NCI-H1694 treated with DMSO at 0.1 percent for 48 hours (cell line): ENCODE data around the gene DIAPH1.

Experiments
- DNase-seq: peaks from one replicate; lab custom pipeline; 2025; lab: John Stamatoyannopoulos, UW

Gene DIAPH1

DNA sequence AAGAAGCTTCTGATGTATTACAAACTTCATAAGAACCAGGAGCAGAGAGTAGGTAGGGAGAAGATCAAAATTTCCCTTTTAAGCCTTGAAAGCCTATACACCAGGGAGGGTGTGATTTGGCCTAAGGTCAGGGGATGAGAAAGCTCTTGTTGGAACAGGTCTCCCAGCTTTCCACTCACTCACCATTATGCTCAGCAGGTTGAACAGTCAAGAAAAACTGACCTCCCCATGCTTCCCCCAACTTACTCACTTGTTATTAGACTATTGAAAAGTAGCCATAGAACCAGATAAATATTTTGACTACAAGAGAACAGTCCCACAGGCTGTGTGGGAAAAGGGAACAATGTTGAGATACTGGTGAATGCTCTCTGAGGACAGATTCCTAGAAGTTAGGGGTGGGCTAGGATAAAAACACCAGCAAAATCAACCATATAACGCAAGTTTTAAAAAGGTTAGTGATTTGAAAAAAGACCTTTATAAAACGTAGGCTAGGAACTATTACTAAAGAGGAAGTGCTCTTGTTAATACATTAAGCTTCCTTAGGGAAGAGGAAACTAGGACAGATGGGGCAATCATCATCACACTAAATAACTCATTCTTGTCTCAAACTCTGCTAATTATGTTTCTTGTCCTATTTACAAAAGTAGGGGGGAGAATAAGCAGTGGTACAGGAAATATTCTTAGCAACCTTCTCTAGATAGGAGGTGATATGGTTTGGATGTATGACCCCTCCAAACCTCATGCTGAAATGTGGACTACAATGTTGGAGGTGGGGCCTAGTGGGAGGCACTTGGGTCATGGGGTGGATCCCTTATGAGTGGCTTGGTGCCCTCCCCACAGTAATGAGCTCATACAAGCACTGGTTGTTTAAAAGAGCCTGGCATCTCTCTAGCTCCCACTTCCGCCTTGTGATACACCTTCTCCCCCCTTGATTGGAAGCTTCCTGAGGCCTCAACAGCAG lies 98.9 kb downstream of the DIAPH1 start:
- no peak for DNase-seq

DNA sequence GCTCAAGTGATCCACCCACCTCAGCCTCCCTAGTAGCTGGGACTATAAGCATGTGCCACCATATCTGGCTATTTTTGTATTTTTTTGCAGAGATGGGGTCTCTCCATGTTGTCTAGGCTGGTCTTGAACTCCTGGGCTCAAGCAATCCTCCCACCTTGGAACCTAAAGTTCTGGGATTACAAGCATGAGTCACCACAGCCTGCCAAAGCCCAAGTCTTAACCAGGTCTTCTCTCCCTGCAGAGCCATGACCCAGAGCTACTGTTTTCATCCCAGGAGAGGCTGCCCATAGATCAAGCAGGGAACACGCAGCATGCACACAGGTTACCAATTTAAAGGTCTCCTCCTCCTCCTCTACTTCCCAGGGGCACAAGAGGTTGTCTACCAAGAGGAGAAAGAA lies 100.2 kb downstream of the DIAPH1 start:
- DNase-seq: no peak

DNA sequence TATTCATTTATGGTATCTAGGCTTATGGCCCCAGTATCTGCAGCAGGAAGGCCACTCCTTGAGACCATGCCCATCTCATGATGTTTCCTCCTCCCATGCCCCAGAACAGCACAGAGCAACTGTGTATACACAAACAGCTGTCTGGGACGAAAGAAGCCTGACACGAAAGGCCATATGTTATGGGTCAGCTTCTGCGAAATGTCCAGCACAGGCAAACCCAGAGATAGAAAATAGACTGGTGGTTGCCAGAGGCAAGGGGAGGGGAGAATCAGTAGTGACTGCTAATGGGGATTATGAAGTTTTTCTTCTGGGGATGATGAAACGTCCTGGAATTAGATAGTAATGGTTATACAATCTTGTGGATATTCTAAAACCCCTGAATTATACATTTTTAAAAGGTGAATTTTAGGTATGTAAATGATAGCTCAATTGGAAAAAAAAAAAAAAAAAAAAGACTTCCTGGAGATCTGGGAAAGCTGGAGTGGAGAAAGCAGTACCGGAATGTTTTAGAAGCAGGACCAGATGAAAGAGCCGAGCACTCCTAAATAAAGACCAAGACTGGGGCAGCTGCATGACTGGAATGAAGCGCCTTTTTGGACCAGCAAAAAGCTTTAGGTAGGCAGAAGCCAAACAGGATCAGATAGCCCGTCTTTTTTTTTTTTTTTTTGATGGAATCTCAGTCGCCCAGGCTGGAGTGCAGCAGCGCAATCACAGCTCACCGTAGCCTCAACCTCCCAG lies 100.8 kb downstream of the DIAPH1 start:
- DNase-seq: no peak

DNA sequence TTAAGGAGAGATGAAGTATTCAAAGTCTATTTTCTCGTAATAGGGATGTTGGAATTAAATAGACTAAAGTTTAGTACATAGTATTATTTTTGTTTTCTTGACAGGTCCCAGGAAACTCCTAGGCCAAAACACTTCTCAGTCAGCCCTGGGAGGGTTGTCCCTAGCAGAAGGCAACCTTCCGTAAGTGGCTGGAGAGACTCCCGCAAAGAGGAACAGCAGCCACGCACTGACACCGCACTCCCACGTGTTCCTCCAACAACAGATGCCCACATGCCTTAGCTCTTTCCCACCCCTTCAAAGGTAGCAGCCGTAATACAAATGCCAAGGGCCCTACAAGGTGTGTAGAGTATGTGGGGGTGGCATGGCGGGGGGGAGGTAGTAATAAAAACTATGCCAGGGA lies 101.5 kb downstream of the DIAPH1 start:
- no peak for DNase-seq

DNA sequence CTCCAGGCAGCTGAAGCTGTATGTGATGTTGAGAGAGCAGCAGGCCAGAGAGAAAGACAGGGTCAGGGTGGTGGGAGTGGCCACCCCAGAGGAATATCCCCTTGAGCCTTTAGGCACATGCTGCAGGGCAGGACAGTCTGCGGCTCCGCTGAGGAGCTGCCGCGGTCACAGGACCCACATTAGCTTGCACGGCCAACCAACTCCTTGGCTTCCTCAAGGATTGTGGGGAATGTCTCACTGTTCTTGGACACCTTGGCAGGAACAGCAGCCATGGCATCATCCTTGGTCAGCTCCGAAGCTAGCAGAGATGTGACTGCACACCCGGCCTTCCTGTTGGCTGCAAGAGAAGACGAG lies 102.2 kb downstream of the DIAPH1 start:
- DNase-seq: no peak

DNA sequence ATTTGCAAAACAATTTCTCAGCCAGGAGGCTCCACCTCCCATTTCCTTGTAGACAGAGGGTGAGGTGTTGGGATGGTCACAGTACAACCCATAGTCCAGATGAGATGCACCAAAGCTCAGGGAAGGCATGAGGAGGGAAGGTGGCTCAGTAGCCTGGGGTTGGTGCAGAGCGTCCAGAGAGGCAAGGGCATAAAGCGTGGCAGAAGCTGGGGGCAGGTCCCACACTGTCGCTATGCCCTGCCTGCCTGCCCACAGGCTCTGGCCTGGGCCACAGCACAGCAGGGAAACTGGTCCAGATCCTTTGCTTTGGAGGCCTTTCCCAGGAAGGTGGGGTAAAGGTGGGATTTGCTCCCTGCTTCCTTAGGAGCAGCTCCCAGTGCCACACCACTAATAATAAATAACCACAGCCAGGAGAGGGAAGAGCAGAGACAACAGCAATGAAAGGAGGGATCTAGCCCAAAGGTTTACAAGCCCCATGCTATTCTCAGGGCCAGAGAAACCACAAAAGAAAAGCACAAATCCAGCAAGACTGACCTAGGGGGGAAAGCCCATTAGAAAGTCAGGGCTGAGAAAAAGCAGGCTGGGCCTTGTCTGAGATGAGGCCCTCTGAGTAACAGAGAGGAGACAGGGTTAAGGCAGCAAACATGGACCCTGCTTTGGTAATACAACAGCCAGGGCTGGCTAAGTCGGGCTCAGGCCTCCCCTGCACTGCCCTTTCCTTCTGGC lies 102.7 kb downstream of the DIAPH1 start:
- DNase-seq: no peak

DNA sequence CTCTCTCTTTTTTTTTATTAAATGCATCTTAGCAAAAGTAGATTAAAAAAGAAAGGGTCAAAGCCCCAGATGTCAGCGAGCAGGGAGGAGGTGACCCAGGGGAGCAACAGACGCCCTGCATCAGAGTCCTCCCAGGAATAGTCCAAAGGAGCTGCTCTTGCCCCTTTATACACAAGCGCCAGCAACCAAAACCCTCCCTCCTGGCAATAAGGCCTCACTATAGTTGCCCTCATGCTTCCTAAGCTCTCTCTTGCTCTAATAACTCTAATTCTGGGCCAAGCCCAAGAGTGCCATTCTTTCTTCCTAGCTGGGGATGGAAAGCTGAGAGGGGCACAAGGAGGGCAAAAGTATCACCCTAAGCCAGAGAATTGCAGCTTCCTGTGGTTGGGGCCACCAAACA lies 103.7 kb downstream of the DIAPH1 start:
- DNase-seq: no peak

DNA sequence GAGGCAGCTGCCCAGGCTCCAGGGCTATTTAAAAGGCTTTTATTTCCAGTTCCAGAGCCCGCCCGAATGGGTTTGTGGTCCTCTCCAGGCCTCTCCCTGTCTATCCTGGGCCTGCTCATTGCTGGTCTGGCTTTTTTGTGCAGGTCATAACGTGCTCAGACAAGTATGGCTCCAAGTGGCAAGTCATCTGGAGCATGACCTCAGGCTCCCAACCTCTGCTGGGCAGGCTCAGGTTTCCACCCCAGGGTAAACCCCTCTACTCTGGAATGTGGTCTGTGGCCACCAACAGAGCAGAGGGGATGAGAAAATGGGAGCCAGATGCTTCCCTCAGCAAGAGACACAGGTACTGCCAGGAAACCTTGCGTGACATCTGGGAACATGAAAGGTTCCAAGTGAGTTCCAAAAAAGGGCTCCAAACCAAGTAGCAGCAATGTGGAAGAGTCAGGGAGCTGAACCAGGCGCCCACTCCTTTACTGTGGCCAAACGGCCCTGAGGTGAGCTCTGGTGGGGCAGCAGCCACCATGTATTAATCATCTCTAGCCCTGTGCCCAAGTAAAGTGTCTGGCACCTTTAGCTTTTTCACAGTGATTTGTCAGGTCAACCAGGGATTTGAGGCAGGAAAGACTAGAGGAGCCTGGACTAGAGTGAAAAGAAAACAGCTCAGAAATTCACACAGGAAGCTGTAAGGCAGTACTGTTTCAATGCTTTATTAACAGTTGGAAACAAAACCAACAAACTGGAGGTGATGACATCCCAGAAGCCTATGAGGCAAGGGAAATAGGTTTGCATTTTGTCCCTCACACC lies 104.3 kb downstream of the DIAPH1 start:
- peak; percentile 84 for DNase-seq

DNA sequence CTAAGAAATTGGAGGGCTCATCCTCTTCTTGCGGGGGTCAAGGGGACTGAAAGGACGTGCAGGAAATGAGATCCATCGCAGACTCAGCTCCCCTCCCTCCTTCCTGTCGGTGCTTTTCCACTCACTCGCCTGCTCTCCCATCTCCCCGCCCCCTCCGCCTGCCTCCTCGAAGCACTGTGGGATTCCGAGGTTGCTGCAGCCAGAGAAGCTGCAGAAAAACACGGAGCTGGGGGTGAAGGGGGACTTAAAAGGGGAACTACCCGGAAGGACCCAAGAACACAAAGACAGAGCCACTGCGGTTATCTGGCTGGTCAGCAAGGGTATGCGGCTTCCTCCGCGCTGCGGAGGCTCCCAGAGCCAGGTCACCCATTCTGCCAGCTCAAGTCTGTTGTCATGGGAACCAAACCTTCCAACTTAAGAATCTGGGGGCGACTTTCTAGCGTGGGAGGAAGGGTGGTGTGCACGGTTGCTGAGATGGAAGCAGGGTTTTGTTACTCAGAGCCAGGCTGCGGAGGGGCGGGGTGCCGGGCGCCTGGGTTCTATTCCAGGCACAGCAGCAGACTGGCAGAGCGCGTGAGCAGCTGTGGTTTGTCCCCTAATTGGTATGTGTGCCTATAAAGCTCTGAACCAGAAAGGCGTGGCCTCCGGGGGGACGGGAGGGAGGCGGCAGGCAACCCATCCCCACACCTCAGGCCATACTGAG lies 105.0 kb downstream of the DIAPH1 start:
- DNase-seq: peak; percentile 89

DNA sequence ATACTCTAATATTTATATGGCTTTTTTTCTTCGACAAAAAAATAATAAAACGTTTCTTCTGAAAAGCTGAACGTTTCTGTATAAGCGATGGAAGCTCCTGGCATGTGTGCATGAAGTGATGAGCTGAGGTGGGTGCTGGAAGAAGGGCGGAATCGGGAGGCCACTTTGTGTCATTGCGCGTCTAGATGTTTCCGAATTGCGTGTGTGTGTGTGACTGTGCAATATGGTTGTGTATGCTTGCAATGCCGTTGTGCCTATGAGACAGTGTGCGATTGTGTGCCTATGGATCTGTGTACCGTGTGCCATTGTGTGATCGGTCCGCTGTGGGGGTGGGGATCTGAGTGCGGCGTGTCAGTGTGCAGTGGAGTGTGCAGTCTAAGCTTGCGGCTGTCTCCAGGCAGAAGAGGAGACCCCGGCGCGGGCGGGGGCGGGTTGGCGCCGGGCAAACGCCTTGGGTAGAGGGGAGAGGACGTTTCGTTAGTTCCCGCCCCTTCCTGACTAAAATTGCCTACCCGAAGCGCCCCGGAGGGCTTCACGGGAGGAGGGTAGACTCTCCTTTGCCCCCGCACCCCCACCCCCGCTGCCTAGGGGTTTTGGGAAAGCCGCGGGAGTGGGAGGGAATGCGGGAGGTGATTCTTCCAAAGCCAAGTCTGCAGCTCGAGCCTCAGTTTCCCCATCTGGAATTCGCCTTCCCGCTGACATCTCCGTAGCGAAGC lies 105.7 kb downstream of the DIAPH1 start:
- DNase-seq: peak; percentile 84

DNA sequence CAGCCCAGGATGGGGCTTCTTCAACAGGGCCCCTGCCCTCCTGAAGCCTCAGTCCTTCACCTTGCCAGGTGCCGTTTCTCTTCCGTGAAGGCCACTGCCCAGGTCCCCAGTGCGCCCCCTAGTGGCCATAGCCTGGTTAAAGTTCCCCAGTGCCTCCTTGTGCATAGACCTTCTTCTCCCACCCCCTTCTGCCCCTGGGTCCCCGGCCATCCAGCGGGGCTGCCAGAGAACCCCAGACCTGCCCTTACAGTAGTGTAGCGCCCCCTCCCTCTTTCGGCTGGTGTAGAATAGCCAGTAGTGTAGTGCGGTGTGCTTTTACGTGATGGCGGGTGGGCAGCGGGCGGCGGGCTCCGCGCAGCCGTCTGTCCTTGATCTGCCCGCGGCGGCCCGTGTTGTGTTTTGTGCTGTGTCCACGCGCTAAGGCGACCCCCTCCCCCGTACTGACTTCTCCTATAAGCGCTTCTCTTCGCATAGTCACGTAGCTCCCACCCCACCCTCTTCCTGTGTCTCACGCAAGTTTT lies 106.3 kb downstream of the DIAPH1 start:
- peak; percentile 67 for DNase-seq

DNA sequence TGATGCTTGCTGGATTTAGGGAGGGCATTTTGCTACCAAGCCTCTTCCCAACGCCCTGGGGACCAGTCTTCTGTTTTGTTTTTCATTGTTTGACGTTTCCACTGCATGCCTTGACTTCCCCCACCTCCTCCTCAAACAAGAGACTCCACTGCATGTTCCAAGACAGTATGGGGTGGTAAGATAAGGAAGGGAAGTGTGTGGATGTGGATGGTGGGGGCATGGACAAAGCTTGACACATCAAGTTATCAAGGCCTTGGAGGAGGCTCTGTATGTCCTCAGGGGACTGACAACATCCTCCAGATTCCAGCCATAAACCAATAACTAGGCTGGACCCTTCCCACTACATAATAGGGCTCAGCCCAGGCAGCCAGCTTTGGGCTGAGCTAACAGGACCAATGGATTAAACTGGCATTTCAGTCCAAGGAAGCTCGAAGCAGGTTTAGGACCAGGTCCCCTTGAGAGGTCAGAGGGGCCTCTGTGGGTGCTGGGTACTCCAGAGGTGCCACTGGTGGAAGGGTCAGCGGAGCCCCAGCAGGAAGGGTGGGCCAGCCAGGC lies 107.0 kb downstream of the DIAPH1 start:
- DNase-seq: no peak

DNA sequence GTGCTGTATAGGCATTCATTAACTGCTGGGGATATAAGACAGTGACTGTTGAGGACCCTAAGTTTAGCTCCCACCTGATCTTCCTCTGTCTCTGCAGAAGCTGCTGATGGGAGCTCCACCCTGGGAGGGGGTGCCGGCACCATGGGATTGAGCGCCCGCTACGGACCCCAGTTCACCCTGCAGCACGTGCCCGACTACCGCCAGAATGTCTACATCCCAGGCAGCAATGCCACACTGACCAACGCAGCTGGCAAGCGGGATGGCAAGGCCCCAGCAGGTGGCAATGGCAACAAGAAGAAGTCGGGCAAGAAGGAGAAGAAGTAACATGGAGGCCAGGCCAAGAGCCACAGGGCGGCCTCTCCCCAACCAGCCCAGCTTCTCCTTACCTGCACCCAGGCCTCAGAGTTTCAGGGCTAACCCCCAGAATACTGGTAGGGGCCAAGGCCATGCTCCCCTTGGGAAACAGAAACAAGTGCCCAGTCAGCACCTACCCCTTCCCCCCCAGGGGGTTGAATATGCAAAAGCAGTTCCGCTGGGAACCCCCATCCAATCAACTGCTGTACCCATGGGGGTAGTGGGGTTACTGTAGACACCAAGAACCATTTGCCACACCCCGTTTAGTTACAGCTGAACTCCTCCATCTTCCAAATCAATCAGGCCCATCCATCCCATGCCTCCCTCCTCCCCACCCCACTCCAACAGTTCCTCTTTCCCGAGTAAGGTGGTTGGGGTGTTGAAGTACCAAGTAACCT lies 107.8 kb downstream of the DIAPH1 start:
- DNase-seq: no peak

DNA sequence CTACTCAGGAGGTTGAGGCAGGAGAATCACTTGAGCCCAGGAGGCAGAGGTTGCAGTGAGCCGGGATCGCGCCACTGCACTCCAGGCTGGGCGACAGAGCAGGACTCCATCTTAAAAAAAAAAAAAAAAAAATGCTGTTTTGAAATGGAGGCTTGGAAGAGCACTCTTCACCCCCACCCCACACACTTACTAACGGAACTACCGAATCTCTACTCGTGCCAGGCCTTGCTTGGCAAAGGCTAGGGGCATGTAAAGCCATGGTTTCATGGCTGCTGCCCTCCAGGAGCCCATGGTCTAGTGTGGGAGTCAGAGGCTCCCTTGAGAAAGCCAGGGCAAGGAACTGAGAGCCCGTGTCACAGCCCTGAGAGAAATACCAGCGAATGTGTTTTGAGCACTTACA lies 108.6 kb downstream of the DIAPH1 start:
- no peak for DNase-seq

DNA sequence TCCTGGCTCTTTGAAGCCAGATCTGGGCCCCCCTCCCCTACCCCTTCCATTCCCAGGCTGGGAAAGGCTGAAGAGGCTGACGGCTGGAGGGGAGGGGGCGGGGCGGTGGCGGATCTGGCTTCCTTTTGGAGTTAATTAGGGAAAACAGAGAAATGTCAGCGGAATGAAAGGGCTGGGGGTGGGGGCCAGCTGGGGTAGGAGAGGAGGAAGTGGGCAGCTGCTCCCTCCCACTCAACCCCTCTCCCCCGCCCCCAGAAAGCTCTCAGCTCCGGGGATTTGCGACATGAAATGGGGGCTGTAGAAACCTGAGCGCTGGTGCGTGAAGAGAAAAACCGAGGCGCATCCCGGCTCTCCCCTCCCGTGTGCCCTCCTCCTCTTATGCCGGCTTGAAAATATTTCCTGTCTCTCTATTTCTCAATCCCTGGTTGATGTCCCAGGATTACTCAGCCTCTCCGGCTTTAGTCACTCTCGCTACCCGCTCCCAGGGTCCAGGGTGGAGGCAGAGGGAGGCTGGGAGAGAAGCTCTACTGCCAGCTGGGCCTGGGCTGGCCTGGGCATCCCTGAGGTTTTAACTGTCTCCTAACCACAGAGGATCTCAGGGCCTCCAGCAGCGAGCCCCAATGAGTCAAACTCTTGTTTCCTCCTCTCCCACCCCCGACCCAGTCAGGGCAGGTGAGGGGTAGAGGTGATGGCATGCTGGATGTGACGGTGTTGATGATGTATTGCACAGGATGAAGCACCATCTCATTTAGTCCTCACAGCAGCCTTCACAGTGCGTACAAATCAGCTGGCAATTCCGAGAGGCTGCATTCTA lies 109.8 kb downstream of the DIAPH1 start:
- peak; percentile 52 for DNase-seq

DNA sequence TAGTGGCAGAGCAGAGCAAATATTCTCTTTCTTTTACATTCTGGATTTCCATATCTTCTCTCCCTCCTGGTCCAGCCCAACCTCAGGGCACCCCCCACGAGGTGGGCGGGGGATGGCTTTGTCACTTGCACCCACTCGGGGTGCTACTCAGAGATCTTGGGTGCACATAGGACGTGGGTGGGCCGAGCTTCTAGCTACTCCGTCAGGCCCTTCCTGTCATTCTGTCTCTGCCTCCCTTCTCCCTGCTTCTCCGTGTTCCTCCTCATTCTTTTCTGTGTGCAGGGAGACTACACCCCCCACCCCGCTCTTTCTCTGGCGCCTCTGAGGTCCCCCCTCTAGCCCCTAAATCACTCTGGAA lies 110.4 kb downstream of the DIAPH1 start:
- DNase-seq: no peak

DNA sequence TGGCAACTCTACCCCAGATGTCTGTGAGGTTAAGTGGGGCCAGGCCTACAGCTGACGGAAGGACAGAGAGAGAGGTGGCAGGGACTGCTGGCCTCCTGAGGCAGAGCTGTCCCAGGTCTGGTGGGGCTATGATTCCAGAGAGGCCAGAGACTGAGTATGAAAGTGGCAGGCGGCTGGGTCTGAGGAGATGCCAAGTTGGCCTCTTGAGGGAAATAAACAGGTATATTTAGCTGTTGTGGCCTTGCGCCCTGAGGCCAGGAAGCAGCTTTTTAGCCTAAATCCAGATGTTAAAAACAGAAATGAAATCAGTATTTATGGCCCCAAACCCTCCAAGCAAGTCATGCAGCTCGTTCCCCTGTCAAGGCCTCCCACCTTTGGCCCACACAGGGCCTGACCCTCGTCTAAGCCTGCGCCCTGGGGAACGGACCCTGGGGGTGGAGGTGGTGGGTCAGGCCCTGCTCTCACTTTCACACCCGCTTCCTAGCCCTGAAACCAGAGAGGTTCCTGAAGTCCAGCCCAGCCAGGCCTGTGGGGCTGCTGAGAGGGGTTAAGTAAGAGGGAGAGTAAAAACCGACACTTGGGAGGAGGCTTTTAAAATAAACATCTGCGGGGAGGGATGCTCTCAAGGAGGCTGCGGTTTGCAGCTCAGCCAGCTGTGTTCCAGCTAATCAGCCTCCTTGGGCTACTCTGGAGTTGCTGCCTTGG lies 111.3 kb downstream of the DIAPH1 start:
- DNase-seq: no peak
